Loucy (cell line): ENCODE results near the gene NPC1L1.

Experiments used
- CTCF ChIP-seq: fragments of 200-600 bp; sonication (generic); conservative IDR thresholded peaks from 2 replicates; pipeline ENCODE4 v1.5.1; 2014; ENCODE audit warnings: mild to moderate bottlenecking, antibody characterized with exemption, low read length
- EZH2phosphoT487 ChIP-seq: fragments of 200-600 bp; IDR thresholded peaks from 2 replicates; pipeline ENCODE4 v1.6.1; 2018; ENCODE audit warnings: antibody characterized with exemption, mild to moderate bottlenecking, moderate library complexity, borderline replicate concordance

- TF ChIP-seq CTCF, result no peak
- TF ChIP-seq EZH2phosphoT487, result no peak
These were observed 2.9 kb downstream of the NPC1L1 start for GRCh38 chr7:44538093-44538797.
